HG02938 (cell line): ENCODE data around the gene LRATD1.

Experiments used
- ATAC-seq: cut with Tn5 transposase; IDR thresholded peaks from one replicate; pipeline ENCODE4 v1.9.1; 2021; ENCODE audit warnings: mild to moderate bottlenecking, moderate library complexity; ENCODE audit not compliant: unreplicated experiment

LRATD1 gene

GRCh38 chr2:14633461-14634181 lies 1.1 kb downstream of the LRATD1 start:
- ATAC-seq: no peak

- no peak for ATAC-seq
Measured at GRCh38 chr2:14634182-14634488, 1.6 kb downstream of the LRATD1 start.

- ATAC-seq: no peak
Measured at GRCh38 chr2:14634489-14635390, 2.2 kb downstream of the LRATD1 start.

- ATAC-seq: no peak
Measured at GRCh38 chr2:14635391-14635871, 2.9 kb downstream of the LRATD1 start.

GRCh38 chr2:14638488-14638887 lies 6.0 kb downstream of the LRATD1 start:
- no peak for ATAC-seq

GRCh38 chr2:14641116-14641515 lies 8.6 kb downstream of the LRATD1 start:
- ATAC-seq: no peak

- ATAC-seq: no peak
Measured at GRCh38 chr2:14642499-14642898, 10.0 kb downstream of the LRATD1 start.

- no peak for ATAC-seq
Measured at GRCh38 chr2:14647714-14648113, 15.2 kb downstream of the LRATD1 start.

GRCh38 chr2:14650066-14650465 lies 17.5 kb downstream of the LRATD1 start:
- no peak for ATAC-seq

- ATAC-seq: peak; percentile 94
Measured at GRCh38 chr2:14654835-14655282, 22.3 kb downstream of the LRATD1 start.

GRCh38 chr2:14656146-14656545 lies 23.6 kb downstream of the LRATD1 start:
- no peak for ATAC-seq

- ATAC-seq: no peak
Measured at GRCh38 chr2:14661163-14661562, 28.6 kb downstream of the LRATD1 start.

- no peak for ATAC-seq
Measured at GRCh38 chr2:14673351-14673875, 40.9 kb downstream of the LRATD1 start.

- ATAC-seq: no peak
Measured at GRCh38 chr2:14675489-14675888, 43.0 kb downstream of the LRATD1 start.

- no peak for ATAC-seq
Measured at GRCh38 chr2:14676371-14676770, 43.9 kb downstream of the LRATD1 start.

- no peak for ATAC-seq
Measured at GRCh38 chr2:14677039-14677438, 44.5 kb downstream of the LRATD1 start.

GRCh38 chr2:14678761-14679160 lies 46.2 kb downstream of the LRATD1 start:
- ATAC-seq: no peak

- ATAC-seq: no peak
Measured at GRCh38 chr2:14681608-14682007, 49.1 kb downstream of the LRATD1 start.
